Fibroblast of villous mesenchyme (primary cell): ENCODE measurements around the gene LZTS2. TPM values are rescaled to one million over a fixed set of nuclear protein-coding genes. Genes with fewer than 3 reads are reported as not detected.

Experiments used
- DNase-seq: peaks from one replicate; pipeline ENCODE4 v3.0.0-alpha.2; 2010; ENCODE audit warnings: low read depth
- H3K4me3 ChIP-seq: 2 replicates; pipeline ENCODE4 v1.5.1; 2011; ENCODE audit warnings: low read depth, mild to moderate bottlenecking, low read length
- CTCF ChIP-seq: IDR thresholded peaks from 2 replicates; pipeline ENCODE4 v1.5.1; 2012; ENCODE audit warnings: low read depth, mild to moderate bottlenecking, low read length; ENCODE audit not compliant: insufficient read depth
- total RNA-seq: library from RNA; depleted of rRNA; stranded (reverse); fragments of >200 nt; gene quantifications from 2 replicates; pipeline ENCODE4 v1.2.3, GENCODE V29; 2012

Gene LZTS2
- total RNA-seq, 1 donor, result 87.7 TPM

DNA sequence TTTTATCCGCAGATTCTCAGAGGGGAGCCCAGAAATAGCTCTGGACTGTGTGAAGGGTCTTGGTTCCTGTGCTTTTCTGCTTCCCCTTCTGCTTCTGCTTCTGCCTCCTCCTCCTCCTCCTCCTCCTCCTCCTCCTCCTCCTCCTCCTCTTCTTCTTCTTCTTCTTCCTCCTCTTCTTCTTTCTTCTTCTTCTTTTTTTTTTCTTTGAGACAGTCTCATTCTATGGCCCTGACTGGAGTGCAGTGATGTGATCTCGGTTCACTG, 19.8 kb downstream of the LZTS2 start:
- H3K4me3 ChIP-seq, result no peak overlapping the region
- no peak for TF ChIP-seq CTCF
- DNase-seq, result no peak

GRCh38 chr10:101020427-101021075, 20.9 kb downstream of the LZTS2 start:
- no peak overlapping the region for H3K4me3 ChIP-seq
- DNase-seq, result no peak
- no peak for TF ChIP-seq CTCF

DNA sequence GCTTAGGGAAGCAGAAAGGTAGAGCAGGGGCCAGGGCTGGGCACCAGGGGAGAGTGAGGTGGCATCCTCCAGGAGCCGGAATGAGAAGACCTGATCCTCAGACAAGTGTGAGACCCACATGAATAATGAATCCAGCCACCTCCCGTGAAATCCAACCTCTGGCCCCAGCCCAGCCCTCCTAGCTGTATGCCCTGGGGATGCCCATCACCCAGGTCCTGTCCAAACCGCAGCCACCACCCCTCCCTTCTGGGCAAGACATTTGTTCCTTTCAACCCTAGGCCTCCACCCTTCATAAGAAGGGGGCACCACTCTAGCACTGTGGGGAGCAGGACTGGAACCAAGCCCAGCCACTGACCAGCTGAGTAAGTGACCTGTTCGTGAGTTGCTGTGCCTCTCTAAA, 21.6 kb downstream of the LZTS2 start:
- TF ChIP-seq CTCF, result no peak
- no peak overlapping the region for H3K4me3 ChIP-seq
- no peak for DNase-seq

DNA sequence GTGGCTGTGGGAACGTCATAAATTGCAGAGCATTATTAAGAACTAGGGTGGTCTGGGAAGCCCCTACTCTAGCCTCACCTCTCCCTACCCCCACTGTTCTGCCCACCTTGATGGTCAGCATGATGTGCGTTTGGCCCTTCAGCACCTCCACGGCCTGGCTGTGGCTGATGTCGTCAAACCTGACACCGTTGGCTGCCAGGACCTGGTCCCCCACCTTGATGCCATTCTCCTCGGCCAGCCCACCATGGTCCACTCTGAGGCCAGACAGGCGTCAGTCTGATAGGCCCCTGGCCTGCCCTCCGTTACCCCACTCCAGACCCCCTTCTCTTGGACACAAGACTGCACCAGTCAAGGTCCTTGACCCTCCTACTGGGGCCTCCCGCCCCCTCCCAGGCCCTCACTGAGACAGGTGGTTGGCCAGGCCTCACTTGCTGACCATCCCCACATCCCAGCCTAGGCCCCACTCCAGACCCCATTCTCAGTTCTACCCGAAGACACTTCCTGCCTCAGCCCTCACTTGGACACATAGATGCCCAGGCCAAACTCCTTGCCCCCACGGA, 22.2 kb downstream of the LZTS2 start:
- no peak for TF ChIP-seq CTCF
- H3K4me3 ChIP-seq, result no peak overlapping the region
- no peak for DNase-seq

- no peak for DNase-seq
- no peak for TF ChIP-seq CTCF
- H3K4me3 ChIP-seq, result no peak overlapping the region
Observed at GRCh38 chr10:101022967-101023705, 23.5 kb downstream of the LZTS2 start.

DNA sequence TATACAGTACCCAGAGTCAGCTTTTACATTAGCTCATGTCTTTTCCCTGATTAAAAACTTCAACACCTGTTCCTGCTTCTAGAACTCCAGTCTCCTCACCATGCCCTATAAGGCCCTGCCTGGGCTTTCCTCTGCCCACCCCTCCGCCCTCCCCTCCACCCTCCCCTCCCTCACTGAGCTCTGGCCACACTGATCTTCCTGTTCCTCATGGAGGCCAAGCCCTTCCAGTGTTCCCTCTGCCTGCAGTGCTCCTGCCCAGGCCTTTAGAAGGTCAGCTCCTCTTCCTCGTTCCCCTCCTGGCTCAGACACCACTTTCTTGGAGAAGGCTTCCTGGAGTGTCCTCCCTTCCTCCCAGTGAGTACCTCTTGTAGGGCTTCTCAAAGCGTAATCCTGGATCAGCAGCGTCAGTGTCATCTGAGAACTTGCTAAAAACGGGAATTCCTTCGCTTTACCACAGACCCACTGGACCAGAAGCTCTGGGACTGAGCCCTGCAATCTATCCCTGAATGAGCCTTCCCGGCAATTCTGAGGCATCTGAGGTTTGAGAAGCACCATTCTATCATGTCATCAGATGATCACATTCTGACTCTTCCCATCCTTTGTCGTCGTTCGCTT, 27.6 kb downstream of the LZTS2 start:
- TF ChIP-seq CTCF, result no peak
- H3K4me3 ChIP-seq, result no peak overlapping the region
- DNase-seq, result no peak
